T-helper 2 cell treated with Interferon-gamma antibody and Interleukin-4, amounts not matched to agents 5 μg/mL and 100 μg/mL, for 36 hours (primary cell): ENCODE measurements around the gene CTNNA3.
"Not testable (repeated sequence)": the region's sequence is repeated elsewhere in the genome, so short reads cannot be mapped to it uniquely, and the experiment has no call there.

Experiments
- DNase-seq: peaks from one replicate; pipeline ENCODE4 v3.0.0; 2021; ENCODE audit warnings: low spot score
- H3K27ac Mint-ChIP-seq: one replicate; pipeline ENCODE4 v1.8.0; 2021; ENCODE audit warnings: mild to moderate bottlenecking, mixed read lengths
- H3K27me3 Mint-ChIP-seq: one replicate; pipeline ENCODE4 v1.8.0; 2021; ENCODE audit warnings: low read depth, mixed read lengths
- H3K36me3 Mint-ChIP-seq: one replicate; pipeline ENCODE4 v1.8.0; 2021; ENCODE audit warnings: low read depth, mixed read lengths
- H3K4me1 Mint-ChIP-seq: one replicate; pipeline ENCODE4 v1.8.0; 2021; ENCODE audit warnings: low read depth, mixed read lengths
- H3K4me3 Mint-ChIP-seq: one replicate; pipeline ENCODE4 v1.8.0; 2022; ENCODE audit warnings: mild to moderate bottlenecking, moderate library complexity, mixed read lengths
- H3K9me3 Mint-ChIP-seq: one replicate; pipeline ENCODE4 v1.8.0; 2021; ENCODE audit warnings: mixed read lengths

The CTNNA3 gene

GRCh38 chr10:66335753-66336152 lies 1360.2 kb downstream of the CTNNA3 start:
- not testable (repeated sequence) for H3K27me3 Mint-ChIP-seq, H3K36me3 Mint-ChIP-seq, H3K4me3 Mint-ChIP-seq, DNase-seq, H3K4me1 Mint-ChIP-seq, H3K27ac Mint-ChIP-seq
- peaks cover 15% of the 10 kb centered on the region for H3K9me3 Mint-ChIP-seq

- H3K27ac Mint-ChIP-seq: no peak overlapping the region
- peaks cover 18% of the 10 kb centered on the region for H3K9me3 Mint-ChIP-seq
- H3K4me3 Mint-ChIP-seq: no peak overlapping the region
- no peak for DNase-seq
- H3K27me3 Mint-ChIP-seq: no peaks in the 10 kb centered on the region
- H3K4me1 Mint-ChIP-seq: no peaks in the 10 kb centered on the region
- no peaks in the 10 kb centered on the region for H3K36me3 Mint-ChIP-seq
These were observed 1366.8 kb downstream of the CTNNA3 start for GRCh38 chr10:66329147-66329546.

GRCh38 chr10:66326876-66327275 lies 1369.1 kb downstream of the CTNNA3 start:
- Mint-ChIP-seq H3K27me3 (no peaks in the 10 kb centered on the region), H3K36me3 (no peaks in the 10 kb centered on the region), H3K4me3 (no peak overlapping the region), H3K27ac (no peak overlapping the region), H3K4me1 (no peaks in the 10 kb centered on the region), H3K9me3 (peaks cover 7% of the 10 kb centered on the region)
- no peak for DNase-seq

GRCh38 chr10:66322777-66323176 lies 1373.2 kb downstream of the CTNNA3 start:
- H3K9me3 Mint-ChIP-seq: peaks cover 4% of the 10 kb centered on the region
- no peak overlapping the region for H3K4me3 Mint-ChIP-seq
- DNase-seq: no peak
- H3K27me3 Mint-ChIP-seq: no peaks in the 10 kb centered on the region
- H3K4me1 Mint-ChIP-seq: no peaks in the 10 kb centered on the region
- no peak overlapping the region for H3K27ac Mint-ChIP-seq
- H3K36me3 Mint-ChIP-seq: no peaks in the 10 kb centered on the region

- DNase-seq: no peak
- Mint-ChIP-seq H3K36me3 (no peaks in the 10 kb centered on the region), H3K4me3 (no peak overlapping the region), H3K4me1 (no peaks in the 10 kb centered on the region), H3K27me3 (no peaks in the 10 kb centered on the region), H3K9me3 (peaks cover 4% of the 10 kb centered on the region), H3K27ac (no peak overlapping the region)
These were observed 1374.0 kb downstream of the CTNNA3 start for GRCh38 chr10:66321723-66322665.

GRCh38 chr10:66318761-66319160 lies 1377.2 kb downstream of the CTNNA3 start:
- DNase-seq: no peak
- H3K36me3 Mint-ChIP-seq: no peaks in the 10 kb centered on the region
- no peak overlapping the region for H3K4me3 Mint-ChIP-seq
- H3K9me3 Mint-ChIP-seq: peaks cover 4% of the 10 kb centered on the region
- H3K4me1 Mint-ChIP-seq: no peaks in the 10 kb centered on the region
- no peaks in the 10 kb centered on the region for H3K27me3 Mint-ChIP-seq
- no peak overlapping the region for H3K27ac Mint-ChIP-seq

GRCh38 chr10:66307826-66308225 lies 1388.2 kb downstream of the CTNNA3 start:
- H3K9me3 Mint-ChIP-seq: no peaks in the 10 kb centered on the region
- H3K36me3 Mint-ChIP-seq: no peaks in the 10 kb centered on the region
- H3K27me3 Mint-ChIP-seq: no peaks in the 10 kb centered on the region
- H3K4me3 Mint-ChIP-seq: no peak overlapping the region
- DNase-seq: no peak
- H3K27ac Mint-ChIP-seq: no peak overlapping the region
- no peaks in the 10 kb centered on the region for H3K4me1 Mint-ChIP-seq

GRCh38 chr10:66301078-66301477 lies 1394.9 kb downstream of the CTNNA3 start:
- no peak overlapping the region for H3K4me3 Mint-ChIP-seq
- no peaks in the 10 kb centered on the region for H3K27me3 Mint-ChIP-seq
- H3K9me3 Mint-ChIP-seq: no peaks in the 10 kb centered on the region
- no peaks in the 10 kb centered on the region for H3K4me1 Mint-ChIP-seq
- no peak overlapping the region for H3K27ac Mint-ChIP-seq
- no peaks in the 10 kb centered on the region for H3K36me3 Mint-ChIP-seq
- DNase-seq: no peak

GRCh38 chr10:66295602-66296001 lies 1400.4 kb downstream of the CTNNA3 start:
- no peaks in the 10 kb centered on the region for H3K4me1 Mint-ChIP-seq
- H3K27ac Mint-ChIP-seq: no peak overlapping the region

GRCh38 chr10:66294538-66294937 lies 1401.5 kb downstream of the CTNNA3 start:
- no peak for DNase-seq
- H3K4me3 Mint-ChIP-seq: no peak overlapping the region

More at GRCh38 chr10:66295602-66296001, 1400.4 kb downstream of the CTNNA3 start:
- H3K27me3 Mint-ChIP-seq: no peaks in the 10 kb centered on the region
- no peaks in the 10 kb centered on the region for H3K9me3 Mint-ChIP-seq
- DNase-seq: no peak
- H3K4me3 Mint-ChIP-seq: no peak overlapping the region
- no peaks in the 10 kb centered on the region for H3K36me3 Mint-ChIP-seq

GRCh38 chr10:66292922-66293321 lies 1403.1 kb downstream of the CTNNA3 start:
- no peak overlapping the region for H3K4me3 Mint-ChIP-seq
- no peaks in the 10 kb centered on the region for H3K27me3 Mint-ChIP-seq
- no peaks in the 10 kb centered on the region for H3K4me1 Mint-ChIP-seq
- no peaks in the 10 kb centered on the region for H3K36me3 Mint-ChIP-seq
- DNase-seq: no peak
- H3K27ac Mint-ChIP-seq: no peak overlapping the region
- H3K9me3 Mint-ChIP-seq: no peaks in the 10 kb centered on the region

More at GRCh38 chr10:66294538-66294937, 1401.5 kb downstream of the CTNNA3 start:
- H3K27me3 Mint-ChIP-seq: no peaks in the 10 kb centered on the region
- no peaks in the 10 kb centered on the region for H3K9me3 Mint-ChIP-seq
- no peaks in the 10 kb centered on the region for H3K4me1 Mint-ChIP-seq
- no peak overlapping the region for H3K27ac Mint-ChIP-seq
- H3K36me3 Mint-ChIP-seq: no peaks in the 10 kb centered on the region

- H3K4me3 Mint-ChIP-seq: no peak overlapping the region
These were observed 1403.5 kb downstream of the CTNNA3 start for GRCh38 chr10:66292456-66292855.

GRCh38 chr10:66291133-66291532 lies 1404.9 kb downstream of the CTNNA3 start:
- Mint-ChIP-seq H3K9me3 (no peaks in the 10 kb centered on the region), H3K4me3 (no peak overlapping the region), H3K27me3 (no peaks in the 10 kb centered on the region), H3K36me3 (no peaks in the 10 kb centered on the region), H3K4me1 (no peaks in the 10 kb centered on the region), H3K27ac (no peak overlapping the region)
- DNase-seq: no peak

More at GRCh38 chr10:66292456-66292855, 1403.5 kb downstream of the CTNNA3 start:
- H3K27ac Mint-ChIP-seq: no peak overlapping the region
- H3K36me3 Mint-ChIP-seq: no peaks in the 10 kb centered on the region
- H3K9me3 Mint-ChIP-seq: no peaks in the 10 kb centered on the region
- DNase-seq: no peak
- H3K4me1 Mint-ChIP-seq: no peaks in the 10 kb centered on the region
- no peaks in the 10 kb centered on the region for H3K27me3 Mint-ChIP-seq

GRCh38 chr10:66284621-66285020 lies 1411.4 kb downstream of the CTNNA3 start:
- Mint-ChIP-seq H3K27ac (no peak overlapping the region), H3K4me1 (no peaks in the 10 kb centered on the region), H3K9me3 (no peaks in the 10 kb centered on the region), H3K27me3 (no peaks in the 10 kb centered on the region), H3K36me3 (no peaks in the 10 kb centered on the region), H3K4me3 (no peak overlapping the region)
- DNase-seq: no peak
